ENCODE data around the gene BIN2. TPM values are rescaled to one million over a fixed set of nuclear protein-coding genes. Genes with fewer than 3 reads are reported as not detected.

Gene BIN2
- total RNA-seq, 3 donors from 2014 or later (not counting 1 experiment from before 2014, with no cell fraction given) = 443 to 495 (median 478) TPM

- H3K36me3 Mint-ChIP-seq = peaks cover 9% of the 10 kb centered on the region
- DNase-seq (no peak), ATAC-seq (no peak)
- Histone ChIP-seq H3K4me1 (ENCODE audit: control insufficient read depth, insufficient read depth, low read length) (peaks cover 41% of the 10 kb centered on the region), H3K4me3 (ENCODE audit: low read length) (no peak overlapping the region), H3K36me3 (ENCODE audit: control insufficient read depth, insufficient read depth, low read length) (peaks cover 41% of the 10 kb centered on the region), H3K27me3 (ENCODE audit: control insufficient read depth, insufficient read depth, low read length) (no peaks in the 10 kb centered on the region), H3K27ac (ENCODE audit: low read length) (no peak overlapping the region), H3K9me3 (ENCODE audit: control insufficient read depth, insufficient read depth, low read length) (no peaks in the 10 kb centered on the region)
- peaks cover 64 to 67% of the 10 kb centered on the region in 2 donors for H3K4me1 Mint-ChIP-seq
- H3K9me3 Mint-ChIP-seq = no peaks in the 10 kb centered on the region
- H3K4me3 Mint-ChIP-seq = peak overlapping the region; percentile 14
- intact Hi-C loops (cut with micrococcal nuclease) = no loop called here
- 84% methylated on average over 7 of the region's 7 CpGs for WGBS (ENCODE audit: insufficient coverage)
- no peaks in the 10 kb centered on the region for H3K27me3 Mint-ChIP-seq (ENCODE audit: low read depth in 2 of 2)
- TF ChIP-seq CTCF (IDR thresholded peaks at IDR 0.05) = no peak
- peak overlapping the region; percentile 13 to 48 for H3K27ac Mint-ChIP-seq
Observed at GRCh38 chr12:51242876-51243275, 81.1 kb downstream of the BIN2 start.

GRCh38 chr12:51242120-51242519 is 81.9 kb downstream of the BIN2 start:
- Mint-ChIP-seq H3K9me3 (no peaks in the 10 kb centered on the region), H3K36me3 (peaks cover 9% of the 10 kb centered on the region), H3K4me1 (peaks cover 58 to 62% of the 10 kb centered on the region in 2 donors), H3K27me3 (ENCODE audit: low read depth in 2 of 2) (no peaks in the 10 kb centered on the region), H3K27ac (peak overlapping the region; percentile 13 to 99), H3K4me3 (peak overlapping the region; percentile 45)
- intact Hi-C loops (cut with micrococcal nuclease) = no loop called here
- H3K9me3 ChIP-seq (ENCODE audit: control insufficient read depth, insufficient read depth, low read length) = no peaks in the 10 kb centered on the region
- 78% methylated on average over 4 of the region's 7 CpGs for WGBS (ENCODE audit: insufficient coverage)
- H3K4me1 ChIP-seq (ENCODE audit: control insufficient read depth, insufficient read depth, low read length) = peaks cover 35% of the 10 kb centered on the region
- no peak overlapping the region for H3K27ac ChIP-seq (ENCODE audit: low read length)
- ATAC-seq (no peak), DNase-seq (no peak)
- no peaks in the 10 kb centered on the region for H3K27me3 ChIP-seq (ENCODE audit: control insufficient read depth, insufficient read depth, low read length)
- H3K4me3 ChIP-seq (ENCODE audit: low read length) = no peak overlapping the region
- TF ChIP-seq CTCF (IDR thresholded peaks at IDR 0.05) = no peak
- peaks cover 41% of the 10 kb centered on the region for H3K36me3 ChIP-seq (ENCODE audit: control insufficient read depth, insufficient read depth, low read length)

GRCh38 chr12:51240971-51241370 is 83.0 kb downstream of the BIN2 start:
- H3K9me3 ChIP-seq (ENCODE audit: control insufficient read depth, insufficient read depth, low read length) = no peaks in the 10 kb centered on the region
- H3K27ac ChIP-seq (ENCODE audit: low read length) = no peak overlapping the region
- H3K4me1 Mint-ChIP-seq = peaks cover 47 to 50% of the 10 kb centered on the region in 2 donors
- H3K4me1 ChIP-seq (ENCODE audit: control insufficient read depth, insufficient read depth, low read length) = peaks cover 28% of the 10 kb centered on the region
- peaks cover 9% of the 10 kb centered on the region for H3K36me3 Mint-ChIP-seq
- no peak overlapping the region for H3K4me3 ChIP-seq (ENCODE audit: low read length)
- H3K27me3 Mint-ChIP-seq (ENCODE audit: low read depth in 2 of 2) = no peaks in the 10 kb centered on the region
- H3K36me3 ChIP-seq (ENCODE audit: control insufficient read depth, insufficient read depth, low read length) = peaks cover 41% of the 10 kb centered on the region
- DNase-seq = no peak
- no peak for TF ChIP-seq CTCF (IDR thresholded peaks at IDR 0.05)
- H3K4me3 Mint-ChIP-seq = peak overlapping the region; percentile 97
- H3K27ac Mint-ChIP-seq = peak overlapping the region; percentile 98 to 99
- no peak for ATAC-seq
- no peaks in the 10 kb centered on the region for H3K27me3 ChIP-seq (ENCODE audit: control insufficient read depth, insufficient read depth, low read length)
- WGBS (ENCODE audit: insufficient coverage) = 91% methylated on average over 1 of the region's 2 CpGs
- intact Hi-C loops (cut with micrococcal nuclease) = no loop called here
- no peaks in the 10 kb centered on the region for H3K9me3 Mint-ChIP-seq

Data from natural killer cell (primary cell).